NCI-H446 treated with DMSO at 0.1 percent for 48 hours (cell line): Measurements from ENCODE around the gene LDLRAD4.

ENCODE experiments used
- DNase-seq: peaks from one replicate; lab custom pipeline; 2025; lab: John Stamatoyannopoulos, UW

LDLRAD4 gene

GRCh38 chr18:13371689-13372418 is 153.3 kb downstream of the LDLRAD4 start:
- no peak for DNase-seq

- DNase-seq: no peak
These were observed 154.0 kb downstream of the LDLRAD4 start for GRCh38 chr18:13372531-13372951.

GRCh38 chr18:13374096-13374467 is 155.5 kb downstream of the LDLRAD4 start:
- DNase-seq: no peak

- no peak for DNase-seq
These were observed 156.1 kb downstream of the LDLRAD4 start for GRCh38 chr18:13374468-13375301.

GRCh38 chr18:13375302-13376255 is 157.0 kb downstream of the LDLRAD4 start:
- DNase-seq: no peak

GRCh38 chr18:13376298-13376840 is 157.8 kb downstream of the LDLRAD4 start:
- no peak for DNase-seq

GRCh38 chr18:13376841-13377351 is 158.3 kb downstream of the LDLRAD4 start:
- DNase-seq: no peak

- no peak for DNase-seq
These were observed 158.9 kb downstream of the LDLRAD4 start for GRCh38 chr18:13377496-13377895.

GRCh38 chr18:13378150-13378549 is 159.6 kb downstream of the LDLRAD4 start:
- no peak for DNase-seq

- no peak for DNase-seq
These were observed 160.7 kb downstream of the LDLRAD4 start for GRCh38 chr18:13379062-13379865.

- DNase-seq: no peak
These were observed 161.6 kb downstream of the LDLRAD4 start for GRCh38 chr18:13379930-13380690.

GRCh38 chr18:13380691-13381070 is 162.1 kb downstream of the LDLRAD4 start:
- DNase-seq: no peak

GRCh38 chr18:13381331-13381730 is 162.8 kb downstream of the LDLRAD4 start:
- DNase-seq: no peak

- DNase-seq: no peak
These were observed 163.4 kb downstream of the LDLRAD4 start for GRCh38 chr18:13381944-13382365.

GRCh38 chr18:13382366-13382953 is 163.9 kb downstream of the LDLRAD4 start:
- no peak for DNase-seq

- DNase-seq: no peak
These were observed 164.6 kb downstream of the LDLRAD4 start for GRCh38 chr18:13382954-13383827.

GRCh38 chr18:13386891-13387801 is 168.6 kb downstream of the LDLRAD4 start:
- DNase-seq: no peak
